SU-DHL-6 (cell line): ENCODE measurements around the gene FKBP10.
"Not testable (repeated sequence)": the region's sequence is repeated elsewhere in the genome, so short reads cannot be mapped to it uniquely, and the experiment has no call there.

Source experiments
- H2AFZ ChIP-seq: fragments of 200-600 bp; sonication (generic); 2 replicates; pipeline ENCODE4 v1.6.1; 2014; ENCODE audit warnings: low read depth, mild to moderate bottlenecking, moderate library complexity, mixed read lengths, antibody characterized with exemption, low read length; ENCODE audit not compliant: severe bottlenecking
- H3F3A ChIP-seq: fragments of 200-600 bp; shearing (Covaris generic); 2 replicates; pipeline ENCODE4 v1.6.0; 2016; ENCODE audit warnings: antibody characterized with exemption, mild to moderate bottlenecking; ENCODE audit not compliant: insufficient read depth
- H3K27ac ChIP-seq: fragments of 200-600 bp; sonication (generic); 2 replicates; pipeline ENCODE4 v1.5.1; 2016; ENCODE audit warnings: low read depth, mild to moderate bottlenecking, low read length, moderate library complexity, mixed read lengths
- H3K27me3 ChIP-seq: fragments of 200-600 bp; sonication (generic), shearing (Covaris generic); 2 replicates; pipeline ENCODE4 v1.6.0; 2014; ENCODE audit warnings: mild to moderate bottlenecking, low read length
- H3K36me3 ChIP-seq: fragments of 200-600 bp; sonication (generic); 2 replicates; pipeline ENCODE4 v1.6.1; 2014; ENCODE audit warnings: mild to moderate bottlenecking, low read length, mixed read lengths
- H3K4me2 ChIP-seq: fragments of 300-600, 200-600 bp; shearing (Covaris generic), sonication (generic); 2 replicates; pipeline ENCODE4 v1.6.0; 2014; ENCODE audit warnings: low read length, low read depth, mild to moderate bottlenecking; ENCODE audit not compliant: poor library complexity, severe bottlenecking
- H3K4me3 ChIP-seq: fragments of 200-600 bp; sonication (generic); 2 replicates; pipeline ENCODE4 v1.5.1; 2014; ENCODE audit warnings: antibody characterized with exemption, low read length, mild to moderate bottlenecking, mixed read lengths; ENCODE audit not compliant: insufficient read depth, poor library complexity, severe bottlenecking
- H3K79me2 ChIP-seq: fragments of 200-600 bp; sonication (generic); 2 replicates; pipeline ENCODE4 v1.6.1; 2014; ENCODE audit warnings: mild to moderate bottlenecking, low read length, moderate library complexity; ENCODE audit not compliant: insufficient read depth
- H3K9ac ChIP-seq: fragments of 200-600 bp; sonication (generic); 2 replicates; pipeline ENCODE4 v1.7.0; 2014; ENCODE audit warnings: mild to moderate bottlenecking, low read length
- H3K9me2 ChIP-seq: fragments of 200-600 bp; sonication (generic); replicated peaks from 2 replicates; pipeline ENCODE4 v1.6.1; 2014; ENCODE audit warnings: low read length; ENCODE audit not compliant: insufficient read depth
- H3K9me3 ChIP-seq: fragments of 200-600 bp; sonication (generic); 2 replicates; pipeline ENCODE4 v1.6.1; 2014; ENCODE audit warnings: low read length, mixed read lengths; ENCODE audit not compliant: insufficient read depth
- H4K20me1 ChIP-seq: fragments of 200-600 bp; sonication (generic); 2 replicates; pipeline ENCODE4 v1.6.1; 2014; ENCODE audit warnings: low read depth, mild to moderate bottlenecking, antibody characterized with exemption, low read length, moderate library complexity, mixed read lengths
- EZH2phosphoT487 ChIP-seq: fragments of 200-600 bp; sonication (generic), shearing (Covaris generic); conservative IDR thresholded peaks from 2 replicates; pipeline ENCODE4 v1.6.1; 2018; ENCODE audit warnings: mild to moderate bottlenecking, antibody characterized with exemption, low read length, moderate library complexity, mixed read lengths
- TF ChIP-seq, protein P1 (sequence below): fragments of 200-600 bp; sonication (generic); IDR thresholded peaks from one replicate; pipeline ENCODE4 v1.5.1; 2017; ENCODE audit warnings: antibody characterized with exemption, mild to moderate bottlenecking, low read length, moderate library complexity; ENCODE audit not compliant: insufficient read depth, poor library complexity, severe bottlenecking

Gene FKBP10

DNA sequence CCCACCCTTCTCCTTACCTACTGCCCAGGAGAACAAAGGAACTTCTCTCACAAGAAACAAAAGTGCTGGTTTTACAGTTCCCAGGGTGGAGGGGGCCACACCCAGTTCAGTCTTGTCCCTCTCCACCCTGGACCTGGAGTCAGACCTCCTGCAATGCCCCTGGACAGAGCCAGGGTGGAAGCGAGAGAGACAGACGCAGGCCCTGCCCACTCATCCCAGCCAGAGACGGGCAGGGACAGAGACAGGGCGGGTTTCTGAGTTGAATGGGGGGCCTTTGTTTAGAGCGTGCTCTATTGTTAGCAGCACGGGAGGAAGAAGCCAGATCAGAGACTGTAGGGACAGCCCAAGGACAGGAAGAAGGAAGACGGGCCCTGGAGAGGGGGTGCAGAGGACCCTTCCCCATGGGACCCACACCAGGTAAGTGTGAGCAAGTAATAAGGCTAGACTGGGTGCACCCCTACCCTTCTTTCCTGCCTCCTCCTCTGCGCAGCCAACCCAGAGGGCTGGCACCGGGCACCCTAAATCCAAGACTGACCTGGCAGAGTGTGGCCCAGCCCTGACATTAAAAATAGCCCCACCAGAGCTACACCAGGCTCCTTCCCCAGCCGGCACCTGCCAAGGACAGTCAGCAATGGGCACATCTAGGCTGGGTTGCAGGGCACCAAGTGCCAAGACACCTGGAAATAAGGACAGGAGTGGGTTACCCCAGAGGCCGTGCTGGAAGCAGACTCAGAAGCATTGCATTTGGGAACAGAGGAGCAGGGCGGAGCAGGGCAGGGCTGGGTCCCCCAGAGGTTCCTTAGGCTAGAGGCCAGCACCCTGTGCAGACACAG lies 37.2 kb upstream of the FKBP10 start:
- Histone ChIP-seq H3K9me2 (no peaks in the 10 kb centered on the region), H3K27me3 (no peaks in the 10 kb centered on the region), H3K4me2 (no peak overlapping the region), H3K9me3 (no peaks in the 10 kb centered on the region), H4K20me1 (no peaks in the 10 kb centered on the region), H3K4me3 (no peak overlapping the region), H3F3A (no peaks in the 10 kb centered on the region), H3K27ac (no peak overlapping the region), H2AFZ (no peak overlapping the region), H3K36me3 (no peaks in the 10 kb centered on the region), H3K9ac (no peak overlapping the region), H3K79me2 (no peaks in the 10 kb centered on the region)
- TF ChIP-seq EZH2phosphoT487 = no peak
- TF ChIP-seq, protein P1, sequence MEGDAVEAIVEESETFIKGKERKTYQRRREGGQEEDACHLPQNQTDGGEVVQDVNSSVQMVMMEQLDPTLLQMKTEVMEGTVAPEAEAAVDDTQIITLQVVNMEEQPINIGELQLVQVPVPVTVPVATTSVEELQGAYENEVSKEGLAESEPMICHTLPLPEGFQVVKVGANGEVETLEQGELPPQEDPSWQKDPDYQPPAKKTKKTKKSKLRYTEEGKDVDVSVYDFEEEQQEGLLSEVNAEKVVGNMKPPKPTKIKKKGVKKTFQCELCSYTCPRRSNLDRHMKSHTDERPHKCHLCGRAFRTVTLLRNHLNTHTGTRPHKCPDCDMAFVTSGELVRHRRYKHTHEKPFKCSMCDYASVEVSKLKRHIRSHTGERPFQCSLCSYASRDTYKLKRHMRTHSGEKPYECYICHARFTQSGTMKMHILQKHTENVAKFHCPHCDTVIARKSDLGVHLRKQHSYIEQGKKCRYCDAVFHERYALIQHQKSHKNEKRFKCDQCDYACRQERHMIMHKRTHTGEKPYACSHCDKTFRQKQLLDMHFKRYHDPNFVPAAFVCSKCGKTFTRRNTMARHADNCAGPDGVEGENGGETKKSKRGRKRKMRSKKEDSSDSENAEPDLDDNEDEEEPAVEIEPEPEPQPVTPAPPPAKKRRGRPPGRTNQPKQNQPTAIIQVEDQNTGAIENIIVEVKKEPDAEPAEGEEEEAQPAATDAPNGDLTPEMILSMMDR = no peak

DNA sequence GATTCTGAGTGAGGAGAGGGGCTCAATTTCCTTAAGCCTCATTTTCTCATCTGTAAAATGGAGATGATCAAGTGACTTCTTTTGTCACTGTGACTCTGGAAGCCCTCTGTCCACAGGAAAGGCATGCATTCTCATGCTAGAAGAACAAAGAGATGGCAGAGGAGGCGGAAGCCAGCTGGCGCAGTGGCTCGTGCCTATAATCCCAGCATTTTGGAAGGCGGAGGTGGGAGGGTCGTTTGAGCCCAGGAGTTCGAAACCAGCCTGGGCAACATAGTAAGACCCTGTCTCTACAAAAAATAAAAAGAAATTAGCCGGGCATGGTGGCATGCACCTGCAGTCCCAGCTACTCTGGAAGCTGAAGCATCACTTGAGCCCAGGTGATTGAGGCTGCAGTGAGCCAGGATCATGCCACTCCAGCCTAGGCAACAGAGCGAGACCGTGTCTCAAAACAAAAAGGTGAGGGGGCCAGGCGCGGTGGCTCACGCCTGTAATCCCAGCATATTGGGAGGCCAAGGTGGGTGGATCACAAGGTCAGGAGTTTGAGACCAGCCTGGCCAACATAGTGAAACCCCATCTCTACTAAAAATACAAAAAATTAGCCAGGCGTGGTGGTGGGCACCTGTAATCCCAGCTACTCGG lies 36.4 kb upstream of the FKBP10 start:
- not testable (repeated sequence) for H3K4me3 ChIP-seq, H3K79me2 ChIP-seq, H3K9ac ChIP-seq, H4K20me1 ChIP-seq, H2AFZ ChIP-seq, H3K27me3 ChIP-seq, H3K27ac ChIP-seq, H3K9me3 ChIP-seq, H3F3A ChIP-seq, H3K36me3 ChIP-seq, H3K4me2 ChIP-seq, H3K9me2 ChIP-seq

DNA sequence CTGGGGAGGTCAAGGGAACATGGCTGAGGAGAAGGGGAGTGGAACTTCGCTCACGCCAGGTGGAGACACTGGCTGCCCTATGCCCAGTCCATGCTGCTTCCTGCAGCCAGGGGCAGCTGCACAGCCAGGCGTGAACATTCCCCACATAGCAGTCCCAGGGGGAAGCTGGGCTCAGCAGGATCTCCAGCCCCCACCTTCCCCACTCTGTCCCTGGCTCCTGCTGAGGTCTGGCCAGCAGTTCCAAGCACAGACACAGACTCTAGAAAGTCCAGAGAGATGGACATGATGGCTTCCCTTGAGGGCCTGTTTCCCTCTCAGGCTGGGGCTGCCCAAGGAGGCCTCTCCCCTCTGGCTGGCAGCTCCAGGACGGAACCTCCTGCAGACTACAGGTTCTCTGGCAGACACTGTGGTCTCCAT lies 35.6 kb upstream of the FKBP10 start:
- Histone ChIP-seq H3K79me2 (no peaks in the 10 kb centered on the region), H3K9me2 (no peaks in the 10 kb centered on the region), H3K9me3 (no peaks in the 10 kb centered on the region), H3K27me3 (no peaks in the 10 kb centered on the region), H2AFZ (no peak overlapping the region), H3K4me3 (no peak overlapping the region), H3F3A (no peaks in the 10 kb centered on the region), H3K9ac (no peak overlapping the region), H3K27ac (no peak overlapping the region), H4K20me1 (no peaks in the 10 kb centered on the region), H3K36me3 (no peaks in the 10 kb centered on the region), H3K4me2 (no peak overlapping the region)
- TF ChIP-seq, protein P1 = no peak
- no peak for TF ChIP-seq EZH2phosphoT487

DNA sequence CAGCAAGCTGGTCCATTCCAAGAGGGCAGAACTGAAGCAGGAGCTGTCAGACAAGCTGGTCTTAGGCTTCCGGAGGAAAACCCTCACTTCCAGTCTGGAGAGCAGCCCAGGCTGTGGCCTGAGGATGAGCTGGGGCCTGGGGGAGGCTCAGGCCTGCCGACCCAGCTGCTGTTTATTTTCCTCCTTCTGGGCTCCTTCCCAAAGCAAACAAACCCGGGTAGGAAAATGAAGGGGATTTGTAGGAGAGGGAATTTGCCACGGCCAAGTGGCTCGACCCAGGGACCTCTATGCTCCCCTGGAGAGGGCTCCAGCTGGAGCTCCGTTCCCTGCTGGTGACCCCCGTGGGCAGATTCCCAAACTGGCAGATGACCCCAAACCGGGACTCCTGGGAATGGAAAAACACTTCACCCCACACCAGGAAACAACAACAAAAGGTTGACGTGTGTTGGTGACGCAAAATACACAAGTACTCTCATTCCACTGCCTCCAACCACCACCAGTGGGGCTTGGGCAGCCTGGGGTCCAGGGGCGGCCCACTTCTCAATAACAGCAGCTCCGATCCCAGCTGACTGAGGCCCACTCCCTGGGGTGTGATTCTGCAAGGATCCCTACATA lies 35.1 kb upstream of the FKBP10 start:
- no peak overlapping the region for H3K27ac ChIP-seq
- no peak overlapping the region for H3K9ac ChIP-seq
- no peaks in the 10 kb centered on the region for H3K27me3 ChIP-seq
- H3K4me3 ChIP-seq = no peak overlapping the region
- TF ChIP-seq, protein P1 = no peak
- TF ChIP-seq EZH2phosphoT487 = no peak
- H4K20me1 ChIP-seq = no peaks in the 10 kb centered on the region
- no peaks in the 10 kb centered on the region for H3K9me2 ChIP-seq
- H3K9me3 ChIP-seq = no peaks in the 10 kb centered on the region
- H3K79me2 ChIP-seq = no peaks in the 10 kb centered on the region
- no peaks in the 10 kb centered on the region for H3F3A ChIP-seq
- H2AFZ ChIP-seq = no peak overlapping the region
- H3K36me3 ChIP-seq = no peaks in the 10 kb centered on the region
- H3K4me2 ChIP-seq = no peak overlapping the region
